GM19438 (cell line): Measurements from ENCODE around the gene SMPD3.

Source experiments
- ATAC-seq: cut with Tn5 transposase; IDR thresholded peaks from one replicate; pipeline ENCODE4 v1.9.1; 2021; ENCODE audit warnings: low read depth; ENCODE audit not compliant: unreplicated experiment

SMPD3 gene

DNA sequence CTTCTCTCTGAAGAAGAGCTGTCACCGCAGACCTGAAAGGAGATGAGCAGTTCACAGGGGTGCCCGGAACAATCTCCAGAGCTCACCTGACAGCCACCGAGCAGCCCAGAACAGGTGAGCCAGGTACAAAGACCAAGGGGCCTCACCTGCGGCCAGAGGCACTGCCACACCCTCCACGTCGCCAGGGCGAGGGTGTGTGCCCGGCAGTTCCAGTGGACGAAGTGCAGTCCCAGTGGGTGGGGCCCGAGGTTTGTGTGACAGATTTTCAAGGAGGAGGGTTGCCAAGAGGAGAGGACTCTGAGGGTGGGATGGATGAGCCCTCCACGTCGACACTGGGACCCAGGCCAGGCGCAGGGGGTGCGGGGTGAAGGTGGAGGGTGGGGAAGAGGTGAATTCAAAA is 61.7 kb downstream of the SMPD3 start:
- no peak for ATAC-seq

DNA sequence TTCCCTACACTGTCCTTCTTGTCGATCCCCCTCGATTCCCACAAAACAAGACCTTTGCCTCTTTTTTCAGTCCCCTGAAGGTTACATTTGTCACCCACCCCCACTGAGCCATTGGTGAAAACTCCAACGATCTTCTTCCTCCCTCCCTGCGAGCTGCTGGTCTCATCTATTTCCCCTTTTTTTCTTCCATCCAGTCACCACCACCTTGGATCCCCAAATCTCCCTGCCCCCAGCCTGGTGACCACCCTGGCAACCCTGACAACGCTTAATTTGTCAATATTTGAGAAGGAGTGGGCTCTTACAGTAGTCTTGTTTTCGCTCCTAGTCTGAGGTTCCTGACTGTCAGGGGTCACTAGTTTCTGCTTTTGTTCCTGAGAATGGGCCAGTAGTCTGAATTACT is 62.9 kb downstream of the SMPD3 start:
- no peak for ATAC-seq

DNA sequence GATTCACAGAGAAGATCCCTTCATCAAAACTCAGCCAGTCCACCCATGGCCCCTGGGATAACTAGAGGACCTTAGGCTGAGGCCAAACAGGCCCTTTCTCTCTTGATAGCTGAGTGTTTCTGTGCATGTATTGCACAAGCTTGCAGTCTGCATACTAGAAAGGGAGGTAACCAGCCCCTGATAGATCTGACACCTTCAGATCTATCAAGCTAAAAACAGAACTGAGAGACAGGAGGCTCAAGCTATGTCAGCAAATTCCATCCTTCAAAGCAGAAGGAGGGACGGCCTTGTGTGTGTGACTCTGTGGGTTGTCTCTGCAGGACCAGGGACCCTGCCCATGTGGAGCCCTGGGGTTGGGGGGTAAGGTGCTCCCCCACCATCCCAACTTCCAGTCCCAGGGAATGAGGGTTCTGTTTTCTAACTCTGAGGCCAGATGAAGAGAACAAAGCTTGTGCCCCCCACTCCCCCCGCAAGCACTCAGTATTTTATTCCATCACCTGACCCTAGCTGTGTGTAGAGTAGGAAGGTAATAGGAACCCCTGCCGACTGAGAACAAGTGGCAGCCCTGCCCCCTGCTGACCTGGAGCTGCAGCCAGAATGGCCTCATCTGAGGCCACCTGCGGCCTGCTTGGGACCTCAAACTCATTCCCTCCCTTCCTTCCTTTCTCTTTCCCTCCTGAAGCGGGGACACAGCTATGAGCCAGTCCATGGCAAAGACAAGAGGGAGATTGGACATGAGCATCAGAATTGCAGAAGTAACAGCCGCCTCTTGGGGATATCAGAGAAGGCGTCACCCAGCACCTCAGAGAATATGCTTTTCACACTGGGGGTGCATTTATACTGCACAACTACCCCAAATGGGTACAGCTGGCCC is 63.8 kb downstream of the SMPD3 start:
- no peak for ATAC-seq

DNA sequence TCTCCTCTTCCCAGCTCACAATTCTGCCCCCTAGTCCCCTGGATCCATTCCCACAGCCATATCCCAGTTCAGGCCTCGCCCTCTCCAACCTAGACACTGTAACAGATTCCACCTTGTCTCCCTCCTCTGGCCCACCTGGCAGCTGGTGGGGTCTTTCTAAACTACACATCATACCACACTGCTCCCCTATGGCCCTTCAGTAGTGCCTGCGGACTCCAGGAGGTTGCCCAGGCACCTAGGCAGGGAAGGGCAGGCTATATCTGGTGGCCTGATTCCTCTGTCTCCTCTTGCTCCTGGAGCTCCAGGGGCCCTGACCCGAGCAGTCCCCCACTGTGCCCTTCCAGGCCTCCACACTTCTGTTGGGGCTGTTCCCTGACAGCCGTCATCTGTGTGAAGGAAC is 64.5 kb downstream of the SMPD3 start:
- no peak for ATAC-seq

DNA sequence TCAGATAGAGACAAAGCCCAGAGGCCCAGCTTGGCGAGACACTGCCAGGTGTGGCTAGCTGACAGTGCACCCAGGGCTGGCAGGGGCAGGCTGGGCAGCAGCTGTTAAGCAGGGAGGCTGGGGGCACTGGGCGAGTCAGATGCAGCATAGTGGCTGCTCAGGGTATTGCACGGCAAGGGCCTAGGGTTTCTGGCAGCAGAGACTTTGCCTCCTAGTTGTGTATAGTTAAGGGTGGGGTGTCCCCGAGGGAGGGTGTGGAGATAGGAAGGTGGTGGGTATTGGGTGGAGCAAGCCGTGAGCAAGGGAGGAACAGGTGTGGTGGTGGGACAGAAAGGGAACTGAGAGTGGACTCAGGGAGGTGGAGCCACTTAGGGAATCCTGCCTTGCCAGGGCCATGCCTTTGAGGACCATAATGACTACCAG is 66.0 kb downstream of the SMPD3 start:
- no peak for ATAC-seq

DNA sequence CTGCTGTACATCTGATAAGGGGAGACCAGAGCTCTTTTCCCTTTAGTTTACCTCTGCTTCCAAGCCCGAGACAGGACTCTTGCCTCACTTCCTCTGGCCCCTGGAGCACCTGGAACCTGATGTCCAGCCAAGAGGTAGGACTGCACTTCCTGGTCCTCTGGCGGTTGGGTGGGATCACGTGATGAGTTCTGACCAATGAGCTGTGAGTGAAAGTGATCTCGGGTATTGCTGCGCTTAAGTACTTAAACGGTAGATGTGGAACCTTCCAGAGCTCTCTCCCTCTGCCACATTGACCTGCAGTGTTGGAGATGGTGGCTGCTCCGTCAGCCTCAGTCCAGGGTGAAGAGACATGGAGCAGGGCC is 67.0 kb downstream of the SMPD3 start:
- no peak for ATAC-seq

DNA sequence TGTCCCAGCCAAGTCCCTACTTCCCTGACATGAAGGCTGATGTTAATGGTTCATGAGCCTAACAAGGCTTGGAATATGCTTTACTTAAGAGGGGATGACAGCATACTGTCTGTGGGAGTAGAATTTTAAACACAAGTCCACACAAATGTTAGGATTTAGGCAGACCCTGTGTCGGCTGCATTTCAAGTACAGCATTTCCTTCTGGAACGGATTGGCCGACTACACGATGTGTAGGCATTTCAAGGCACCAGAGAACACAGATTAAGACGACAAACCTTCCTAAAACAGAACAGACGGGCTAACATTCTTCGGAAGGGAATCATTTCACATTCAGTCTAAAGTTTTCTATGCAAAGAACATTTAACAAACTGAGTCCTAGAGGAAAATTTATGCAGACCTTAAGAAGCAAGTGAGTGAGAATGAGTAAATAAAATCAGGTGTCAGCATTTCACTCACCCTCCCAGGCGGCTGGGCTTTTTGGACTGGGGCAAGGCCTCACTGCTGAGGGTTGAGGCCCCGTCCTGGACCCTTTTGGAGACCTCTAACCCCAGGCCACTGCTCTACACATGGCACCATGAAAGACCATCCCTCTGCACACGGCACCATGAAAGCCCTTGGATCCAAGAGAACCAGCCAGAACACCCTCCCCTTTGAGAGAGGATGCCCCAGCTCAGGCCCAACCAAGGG is 67.5 kb downstream of the SMPD3 start:
- ATAC-seq = no peak

DNA sequence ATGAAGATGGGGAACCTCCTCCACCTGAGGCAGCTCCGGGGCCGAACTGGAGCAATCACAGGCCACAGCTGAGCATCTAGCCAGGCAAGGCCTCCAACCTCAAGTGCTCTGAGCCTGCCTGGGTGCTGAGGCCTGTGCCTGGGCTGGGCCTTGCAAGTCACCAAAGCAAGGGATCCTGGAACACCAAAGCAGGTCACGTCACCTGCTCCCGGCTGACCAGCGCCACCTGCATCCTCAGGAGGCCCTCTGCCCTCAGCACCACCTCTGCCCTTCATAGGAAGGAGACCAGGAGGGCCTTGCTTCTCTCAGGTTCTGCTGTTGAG is 68.0 kb downstream of the SMPD3 start:
- no peak for ATAC-seq

DNA sequence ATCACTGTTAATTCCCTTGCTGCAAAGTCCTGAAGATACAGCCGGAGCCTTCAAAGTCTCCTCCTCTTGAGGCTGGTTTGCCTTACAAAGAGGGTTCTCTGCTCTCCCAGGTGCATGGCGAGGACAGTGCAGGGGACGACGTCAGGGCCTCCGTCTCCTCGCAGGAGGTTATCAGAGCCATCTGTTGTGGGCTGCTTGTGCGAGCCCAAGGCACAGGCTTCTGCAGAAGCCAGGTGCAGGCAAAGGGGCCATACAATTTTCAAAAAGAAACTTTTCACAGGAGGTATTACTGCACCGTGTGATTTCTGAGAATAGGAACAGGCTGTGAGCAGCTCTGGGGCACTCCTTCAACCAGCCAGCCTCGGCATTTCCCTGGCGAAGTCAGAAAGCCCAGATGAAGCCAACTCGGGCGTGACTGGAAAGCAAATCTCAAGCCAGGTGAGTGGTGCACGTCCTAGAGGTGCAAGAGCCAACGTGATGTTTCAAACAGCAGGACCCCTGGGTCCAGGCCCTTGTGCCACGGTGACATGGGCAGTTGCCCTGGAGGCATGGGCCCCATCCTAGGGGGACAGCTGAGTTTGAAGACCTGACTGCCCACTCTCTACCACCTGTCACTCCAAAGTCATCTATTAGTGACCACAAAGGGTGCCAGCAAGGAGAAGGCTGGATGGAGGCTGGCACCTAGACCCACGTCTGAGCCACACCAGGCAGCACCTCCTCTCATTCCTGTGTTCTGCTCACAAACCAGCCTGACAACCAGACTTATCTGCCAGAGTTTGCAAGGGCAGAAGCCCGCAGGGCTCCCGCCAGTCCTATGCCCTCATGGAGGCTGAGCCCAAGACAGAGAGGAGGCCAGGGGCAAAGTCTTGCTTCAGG is 68.6 kb downstream of the SMPD3 start:
- ATAC-seq = no peak

DNA sequence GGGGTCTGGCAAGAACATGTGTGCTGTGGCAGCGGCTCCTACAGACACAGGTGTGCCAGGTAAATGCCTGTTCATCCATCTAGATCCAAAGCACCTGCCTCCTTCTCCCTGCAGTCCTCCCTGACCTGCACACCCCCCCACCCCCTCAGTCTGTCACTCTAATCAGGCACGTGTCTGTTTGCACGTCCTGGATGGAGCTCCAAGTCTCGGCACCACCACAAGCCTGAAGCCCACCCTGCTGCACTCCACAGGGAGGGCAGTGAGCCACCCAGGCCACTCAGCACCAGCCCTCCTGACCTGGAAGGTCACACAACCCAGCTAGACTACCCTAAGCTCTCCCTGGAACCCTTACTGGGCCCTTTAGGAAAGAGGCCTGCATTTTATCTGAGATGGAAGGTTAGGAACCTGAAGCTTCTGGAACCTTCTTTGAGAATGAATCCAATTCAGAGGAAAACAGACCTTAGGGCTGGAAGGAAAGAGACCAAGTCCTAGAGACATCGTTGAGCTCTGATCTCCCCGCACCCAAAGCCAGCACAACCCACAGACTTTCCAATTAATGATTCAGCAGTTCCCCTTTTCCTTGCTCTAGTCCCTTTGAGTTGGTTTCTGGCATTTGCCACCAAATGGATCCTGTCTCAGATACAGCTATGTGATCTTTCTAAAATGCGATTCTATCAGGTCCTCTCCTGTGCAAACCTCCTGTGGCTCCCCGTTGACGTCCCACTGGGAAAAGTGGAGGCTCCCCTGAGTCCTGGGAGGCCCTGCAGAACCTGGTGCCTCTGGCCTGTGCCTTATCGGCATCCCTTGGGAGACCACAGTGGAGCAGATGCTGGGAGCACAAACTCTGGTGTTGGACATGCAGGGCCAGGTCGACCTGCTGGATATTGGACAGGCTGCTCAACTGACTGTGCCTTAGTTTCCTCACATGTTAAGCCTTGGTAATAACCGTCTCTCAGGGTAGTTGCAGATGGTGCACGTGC is 69.6 kb downstream of the SMPD3 start:
- no peak for ATAC-seq

DNA sequence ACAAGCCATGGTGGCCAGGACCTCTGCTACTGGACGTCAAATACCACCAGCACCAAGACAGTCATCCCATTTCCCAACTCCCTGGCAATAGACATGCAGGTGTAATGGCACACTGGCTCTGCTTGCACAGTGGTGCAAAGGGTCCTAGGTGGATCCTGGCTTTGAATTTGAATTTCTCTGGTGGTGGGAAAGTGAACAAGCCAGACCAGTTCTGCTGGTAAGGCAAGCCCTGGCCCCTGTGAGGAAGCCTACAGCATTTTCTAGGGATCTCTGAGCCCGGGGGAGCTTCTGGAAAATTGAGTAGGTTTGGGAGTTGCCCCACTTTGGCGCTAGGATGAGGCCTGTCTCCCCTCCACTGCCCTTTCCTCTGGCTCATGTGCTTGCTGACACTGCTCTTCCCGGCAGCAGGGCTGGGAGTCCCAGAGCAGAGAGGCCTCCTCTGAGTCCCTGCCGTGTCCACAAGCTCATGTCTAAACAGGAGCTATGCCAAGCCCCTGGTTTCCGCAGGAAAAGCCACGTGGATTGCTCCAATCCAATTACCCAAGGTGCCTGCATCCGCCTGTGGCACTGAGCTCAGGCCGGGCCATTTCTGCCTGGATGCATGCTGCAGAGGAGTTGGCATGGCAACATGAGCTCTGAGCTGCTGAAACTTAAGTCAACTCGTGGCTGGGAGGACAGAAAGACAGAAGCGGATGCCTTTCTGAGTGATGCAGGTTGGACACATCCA is 70.5 kb downstream of the SMPD3 start:
- ATAC-seq = no peak

DNA sequence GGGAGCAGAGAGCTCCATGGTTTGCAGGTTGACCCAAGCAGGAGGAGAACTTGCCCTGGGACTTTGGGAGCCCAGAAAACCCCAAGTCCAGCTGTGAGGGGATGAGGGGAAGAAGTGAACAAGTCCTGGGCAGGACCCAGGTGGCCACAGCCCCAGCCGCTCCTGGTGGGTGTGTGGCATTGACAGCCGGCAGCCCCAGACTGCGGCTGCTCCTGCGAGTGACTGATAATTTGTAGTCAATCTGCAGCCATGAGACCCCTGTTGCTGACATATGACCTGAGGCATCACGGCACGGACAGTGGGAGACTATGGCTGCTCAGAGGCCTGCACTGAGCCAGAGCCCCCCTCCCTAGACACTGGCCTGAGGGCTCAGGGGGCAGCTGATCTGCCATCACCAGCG is 71.1 kb downstream of the SMPD3 start:
- no peak for ATAC-seq

DNA sequence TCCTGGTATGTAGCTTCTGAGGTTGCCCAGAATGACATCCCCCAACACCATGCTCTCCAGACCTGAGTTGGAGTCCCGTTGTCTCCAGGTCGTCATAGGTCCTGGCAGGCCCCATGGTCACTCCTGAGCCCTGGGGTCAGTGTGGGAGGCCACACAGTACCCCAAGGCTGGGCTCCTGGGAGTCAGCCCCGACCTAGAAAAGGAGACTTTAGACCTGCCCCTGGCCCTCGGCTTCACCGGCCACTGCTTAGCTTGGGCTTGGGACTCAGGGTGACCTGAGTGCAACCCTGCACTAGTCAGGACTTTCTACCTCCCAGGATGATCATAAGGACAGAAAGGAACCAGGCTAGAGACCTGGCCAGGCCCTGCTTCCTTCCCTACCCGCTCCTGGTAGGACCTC is 71.7 kb downstream of the SMPD3 start:
- no peak for ATAC-seq

DNA sequence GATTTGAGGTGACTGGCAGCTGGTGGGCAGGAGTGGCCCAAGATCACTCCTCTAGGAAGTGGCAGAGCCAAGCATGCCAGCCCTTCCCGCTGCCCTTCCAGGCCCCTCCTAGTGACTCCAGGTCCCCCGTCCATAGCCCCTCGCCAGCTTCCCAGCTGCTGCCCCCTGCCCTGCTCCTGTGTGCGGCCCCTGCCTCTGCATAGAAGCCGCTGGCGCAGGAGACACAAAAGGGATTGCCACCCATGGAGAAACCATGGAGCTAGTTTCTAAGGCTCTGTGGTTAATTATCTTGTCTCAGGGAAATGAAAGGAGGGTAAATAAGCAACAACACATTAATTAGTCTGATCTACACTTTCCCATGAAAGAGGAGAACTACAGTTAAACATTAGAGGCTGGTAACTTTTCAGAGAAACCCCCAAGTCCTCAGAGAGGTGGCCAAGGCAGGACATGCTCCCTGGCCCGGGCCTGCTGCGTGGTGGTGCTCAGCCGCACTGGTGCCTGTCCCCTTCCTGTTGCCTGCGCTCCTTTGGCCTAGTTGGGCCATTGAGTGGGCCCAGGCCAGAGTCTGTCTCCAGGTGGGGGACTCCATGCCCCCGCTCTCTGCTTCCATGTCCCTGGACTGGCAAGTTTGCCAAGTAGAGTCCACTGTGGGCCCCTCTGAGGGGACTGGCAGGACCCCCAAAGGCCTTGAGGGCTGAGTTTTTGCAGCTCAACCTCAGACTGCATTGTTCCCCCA is 72.3 kb downstream of the SMPD3 start:
- ATAC-seq = no peak

DNA sequence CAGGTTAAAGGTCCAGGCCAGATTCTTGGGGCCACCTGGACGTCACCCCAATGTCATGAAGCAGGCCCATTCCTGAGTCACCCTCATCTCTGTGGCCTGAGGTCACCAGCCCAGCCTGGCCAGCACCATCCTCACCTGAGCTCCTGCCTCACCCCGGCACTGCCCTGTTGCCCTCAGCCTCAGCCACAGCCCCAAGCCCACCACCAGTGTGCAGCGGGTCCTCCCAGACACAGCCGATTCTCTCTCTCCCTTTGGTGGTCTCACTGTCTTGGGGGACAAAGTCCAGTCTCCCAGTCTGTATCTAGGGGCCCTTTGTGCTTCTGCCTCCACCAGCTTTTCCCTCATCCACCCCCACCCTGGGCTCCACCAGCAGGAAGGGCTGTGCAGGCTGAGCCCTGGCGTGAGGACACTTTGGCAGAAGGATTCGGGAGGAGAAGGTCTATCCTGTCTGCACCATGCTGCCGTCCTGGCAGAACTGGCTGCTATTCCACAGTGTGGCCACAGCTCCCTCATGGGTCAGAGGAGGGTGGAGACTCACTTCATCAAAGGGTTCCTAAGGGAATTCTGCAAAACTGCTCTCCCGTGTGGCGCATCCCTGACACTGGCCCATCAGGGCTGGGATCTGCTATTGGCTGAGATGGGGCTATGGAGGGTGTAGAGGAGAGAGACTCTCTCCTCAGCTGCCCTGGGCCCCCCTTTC is 73.2 kb downstream of the SMPD3 start:
- no peak for ATAC-seq

DNA sequence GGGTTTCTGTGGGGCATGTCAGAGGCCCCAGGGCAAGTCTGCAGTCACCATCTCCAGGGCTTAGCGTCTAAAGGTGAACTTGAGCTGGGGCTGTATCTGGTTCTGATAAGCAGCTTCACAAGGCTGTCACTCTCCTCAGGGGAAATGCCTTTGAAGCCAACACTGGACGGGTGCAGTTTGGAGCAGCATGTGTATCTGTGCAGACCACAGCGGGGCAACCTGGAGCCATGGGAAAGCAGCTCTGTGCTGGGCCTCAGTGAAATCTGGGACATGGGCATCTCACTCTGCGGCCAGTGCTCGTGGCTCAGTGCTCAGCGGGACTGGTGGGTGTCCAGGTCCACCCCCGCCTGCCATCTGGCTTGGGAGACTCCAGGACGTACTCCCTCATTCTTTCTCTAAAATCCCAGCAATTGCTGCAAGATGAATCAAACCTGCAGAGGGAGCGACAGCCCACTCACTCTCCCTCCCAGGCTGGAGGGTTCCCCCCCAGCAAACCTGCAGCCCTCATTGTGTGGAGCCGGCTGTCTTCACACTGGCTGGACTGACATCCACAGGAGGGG is 74.0 kb downstream of the SMPD3 start:
- no peak for ATAC-seq

DNA sequence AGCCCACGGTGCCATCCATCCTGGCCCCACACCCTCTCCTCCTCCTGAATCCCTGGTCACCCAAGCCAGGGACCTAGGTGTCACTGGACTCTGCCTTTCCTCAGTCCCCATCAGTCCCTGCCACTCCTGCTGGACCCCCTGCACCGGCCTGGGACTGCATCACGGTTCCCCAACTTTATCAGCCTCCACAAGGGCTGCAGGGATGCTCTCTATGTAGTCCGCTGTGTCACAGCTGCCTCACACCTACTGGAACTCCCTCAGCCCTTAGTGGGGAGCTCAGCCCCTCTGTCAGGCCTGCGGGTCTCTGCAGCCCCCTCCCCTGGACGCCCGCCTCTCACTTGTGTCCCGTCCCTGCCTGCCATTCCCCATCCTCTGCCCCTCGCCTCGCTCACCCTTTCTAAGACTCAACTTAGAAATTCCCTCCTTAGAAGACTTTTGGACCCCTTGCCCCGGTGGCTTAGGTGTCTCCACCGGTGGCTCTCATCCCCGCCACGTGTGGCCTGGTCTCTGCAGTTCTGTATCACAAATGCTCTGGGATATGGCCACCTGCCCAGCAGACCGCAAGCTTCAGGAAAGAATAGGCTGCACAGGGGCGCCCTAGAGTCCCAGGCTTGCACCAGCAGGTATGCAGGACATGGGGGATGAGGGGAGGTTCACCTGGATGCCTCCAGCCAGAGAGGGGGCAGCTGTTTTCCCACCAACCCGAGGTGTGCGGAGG is 74.6 kb downstream of the SMPD3 start:
- no peak for ATAC-seq
